Measurements from ENCODE around the gene SELENON. TPM values are rescaled to one million over a fixed set of nuclear protein-coding genes. Genes with fewer than 3 reads are reported as not detected.

SELENON gene
- total RNA-seq, 1 experiment from 2014 or later = 57.2 TPM

GRCh38 chr1:25806418-25806817 lies 6.4 kb downstream of the SELENON start:
- POLR2A ChIA-PET = no interaction called here
- Histone ChIP-seq H3K27me3 (ENCODE audit: control insufficient read depth, insufficient read depth, low read length) (no peaks in the 10 kb centered on the region), H3K36me3 (ENCODE audit: control insufficient read depth, insufficient read depth, low read length) (no peaks in the 10 kb centered on the region), H3K4me1 (ENCODE audit: control insufficient read depth, insufficient read depth, low read length) (no peaks in the 10 kb centered on the region), H3K9me3 (ENCODE audit: control insufficient read depth, insufficient read depth, low read depth, low read length) (no peaks in the 10 kb centered on the region), H3K4me3 (ENCODE audit: low read depth in 2 of 2, low read length in 2 of 2) (no peak overlapping the region), H3K27ac (ENCODE audit: low read length) (no peak overlapping the region)
- TF ChIP-seq CTCF (IDR thresholded peaks at IDR 0.05) (no peak), REST (IDR thresholded peaks at IDR 0.05; ENCODE audit: insufficient read depth in 1 of 2, low read depth in 2 of 2, low read length in 1 of 2) (no peak), TCF7L2 (IDR thresholded peaks at IDR 0.05; ENCODE audit: low read depth, low read length) (no peak), POLR2AphosphoS5 (IDR thresholded peaks at IDR 0.05; ENCODE audit: low read depth, low read length) (no peak), SIN3A (IDR thresholded peaks at IDR 0.05; ENCODE audit: borderline replicate concordance, insufficient read depth, low read depth, low read length) (no peak)
- CTCF ChIA-PET = no interaction called here
- DNase-seq (ENCODE audit: low read depth, low spot score) = no peak
- ATAC-seq = no peak
- intact Hi-C loops (cut with micrococcal nuclease; ENCODE audit: unreplicated experiment) = no loop called here
- in situ Hi-C loops (cut with HindIII; ENCODE audit: low pct_unique_long_range_greater_than_20kb, low sequenced_read_pairs) = no loop called here
- no TSS peak for BruUV-seq (replicated peaks)

- no peaks in the 10 kb centered on the region for H3K9me3 ChIP-seq (ENCODE audit: control insufficient read depth, insufficient read depth, low read depth, low read length)
- ATAC-seq = no peak
- in situ Hi-C loops (cut with HindIII; ENCODE audit: low pct_unique_long_range_greater_than_20kb, low sequenced_read_pairs) (no loop called here), intact Hi-C loops (cut with micrococcal nuclease; ENCODE audit: unreplicated experiment) (no loop called here)
- H3K36me3 ChIP-seq (ENCODE audit: control insufficient read depth, insufficient read depth, low read length) = no peaks in the 10 kb centered on the region
- no peak overlapping the region for H3K27ac ChIP-seq (ENCODE audit: low read length)
- H3K27me3 ChIP-seq (ENCODE audit: control insufficient read depth, insufficient read depth, low read length) = no peaks in the 10 kb centered on the region
- no peaks in the 10 kb centered on the region for H3K4me1 ChIP-seq (ENCODE audit: control insufficient read depth, insufficient read depth, low read length)
- H3K4me3 ChIP-seq (ENCODE audit: low read depth in 2 of 2, low read length in 2 of 2) = no peak overlapping the region
- ChIA-PET POLR2A (no interaction called here), CTCF (no interaction called here)
- DNase-seq (ENCODE audit: low read depth, low spot score) = no peak
- no TSS peak for BruUV-seq (replicated peaks)
- TF ChIP-seq POLR2AphosphoS5 (IDR thresholded peaks at IDR 0.05; ENCODE audit: low read depth, low read length) = no peak
- no peak for TF ChIP-seq SIN3A (IDR thresholded peaks at IDR 0.05; ENCODE audit: borderline replicate concordance, insufficient read depth, low read depth, low read length)
- no peak for TF ChIP-seq REST (IDR thresholded peaks at IDR 0.05; ENCODE audit: insufficient read depth in 1 of 2, low read depth in 2 of 2, low read length in 1 of 2)
These were observed 7.7 kb downstream of the SELENON start for GRCh38 chr1:25807480-25808390.
